ENCODE data around the gene PUS1.

GRCh38 chr12:131912518-131913274 lies 16.4 kb upstream of the PUS1 start:
- no peak for TF ChIP-seq POLR2AphosphoS5 (IDR thresholded peaks at IDR 0.05; ENCODE audit: borderline replicate concordance, low read depth, low read length)
- TF ChIP-seq EZH2 (IDR thresholded peaks at IDR 0.05), result no peak

Data from SK-N-MC (cell line).